GM18508 (cell line): ENCODE measurements around the gene FNBP1.
"Not testable (repeated sequence)": the region's sequence is repeated elsewhere in the genome, so short reads cannot be mapped to it uniquely, and the experiment has no call there.

Experiments
- ATAC-seq: cut with Tn5 transposase; IDR thresholded peaks from one replicate; pipeline ENCODE4 v1.9.1; 2021; ENCODE audit warnings: moderate number of reproducible peaks; ENCODE audit not compliant: insufficient read depth, unreplicated experiment

FNBP1 gene

GRCh38 chr9:130023994-130024596 is 18.9 kb downstream of the FNBP1 start:
- ATAC-seq: no peak

GRCh38 chr9:130023144-130023787 is 19.7 kb downstream of the FNBP1 start:
- no peak for ATAC-seq

- no peak for ATAC-seq
These were observed 20.3 kb downstream of the FNBP1 start for GRCh38 chr9:130022566-130023143.

- ATAC-seq: not testable (repeated sequence)
These were observed 21.1 kb downstream of the FNBP1 start for GRCh38 chr9:130021842-130022241.

GRCh38 chr9:130021123-130021522 is 21.9 kb downstream of the FNBP1 start:
- ATAC-seq: no peak

- no peak for ATAC-seq
These were observed 22.4 kb downstream of the FNBP1 start for GRCh38 chr9:130020618-130021017.

GRCh38 chr9:130018265-130018664 is 24.7 kb downstream of the FNBP1 start:
- no peak for ATAC-seq

GRCh38 chr9:130017510-130017909 is 25.5 kb downstream of the FNBP1 start:
- not testable (repeated sequence) for ATAC-seq

GRCh38 chr9:130017076-130017475 is 25.9 kb downstream of the FNBP1 start:
- ATAC-seq: no peak

GRCh38 chr9:130015353-130016019 is 27.5 kb downstream of the FNBP1 start:
- ATAC-seq: no peak

- ATAC-seq: no peak
These were observed 29.7 kb downstream of the FNBP1 start for GRCh38 chr9:130013326-130013725.

- no peak for ATAC-seq
These were observed 32.6 kb downstream of the FNBP1 start for GRCh38 chr9:130010151-130010988.

- not testable (repeated sequence) for ATAC-seq
These were observed 33.4 kb downstream of the FNBP1 start for GRCh38 chr9:130009546-130009945.

GRCh38 chr9:130008538-130008937 is 34.5 kb downstream of the FNBP1 start:
- ATAC-seq: no peak

- ATAC-seq: not testable (repeated sequence)
These were observed 36.0 kb downstream of the FNBP1 start for GRCh38 chr9:130006952-130007351.

- no peak for ATAC-seq
These were observed 38.9 kb downstream of the FNBP1 start for GRCh38 chr9:130003943-130004552.

- ATAC-seq: no peak
These were observed 40.7 kb downstream of the FNBP1 start for GRCh38 chr9:130002320-130002719.

GRCh38 chr9:130001190-130001589 is 41.8 kb downstream of the FNBP1 start:
- ATAC-seq: no peak

GRCh38 chr9:129999141-129999510 is 43.9 kb downstream of the FNBP1 start:
- ATAC-seq: no peak

- no peak for ATAC-seq
These were observed 44.4 kb downstream of the FNBP1 start for GRCh38 chr9:129998491-129999140.
